SIG-M5 (cell line): ENCODE data around the gene RFX2.
"Not testable (repeated sequence)": the region's sequence is repeated elsewhere in the genome, so short reads cannot be mapped to it uniquely, and the experiment has no call there.

Source experiments
- DNase-seq: peaks from one replicate; lab custom pipeline; 2025; lab: John Stamatoyannopoulos, UW

RFX2 gene

GRCh38 chr19:6110360-6110977, at the start of gene RFX2:
RFX2 (minus strand) TSS chr19:6110500; CDS start chr19:6047496, 63,004 bp downstream.
- DNase-seq, result peak; percentile 88

- DNase-seq, result no peak
Observed at GRCh38 chr19:6156033-6156432, 45.7 kb upstream of the RFX2 start.

GRCh38 chr19:6150289-6150688, 40.0 kb upstream of the RFX2 start:
- DNase-seq, result no peak

- DNase-seq, result no peak
Observed at GRCh38 chr19:6141217-6141616, 30.9 kb upstream of the RFX2 start.

GRCh38 chr19:6138511-6138910, 28.2 kb upstream of the RFX2 start:
- no peak for DNase-seq

GRCh38 chr19:6138066-6138465, 27.8 kb upstream of the RFX2 start:
- no peak for DNase-seq

GRCh38 chr19:6133231-6133630, 22.9 kb upstream of the RFX2 start:
- no peak for DNase-seq

GRCh38 chr19:6132482-6132881, 22.2 kb upstream of the RFX2 start:
- no peak for DNase-seq

- DNase-seq, result no peak
Observed at GRCh38 chr19:6127716-6128335, 17.5 kb upstream of the RFX2 start.

- no peak for DNase-seq
Observed at GRCh38 chr19:6126335-6126974, 16.2 kb upstream of the RFX2 start.

- DNase-seq, result no peak
Observed at GRCh38 chr19:6125571-6125989, 15.3 kb upstream of the RFX2 start.

GRCh38 chr19:6119031-6119430, 8.7 kb upstream of the RFX2 start:
- no peak for DNase-seq

- DNase-seq, result no peak
Observed at GRCh38 chr19:6118043-6118442, 7.7 kb upstream of the RFX2 start.

- no peak for DNase-seq
Observed at GRCh38 chr19:6117534-6117933, 7.2 kb upstream of the RFX2 start.

GRCh38 chr19:6116749-6117430, 6.6 kb upstream of the RFX2 start:
- no peak for DNase-seq

- no peak for DNase-seq
Observed at GRCh38 chr19:6115992-6116391, 5.7 kb upstream of the RFX2 start.

- no peak for DNase-seq
Observed at GRCh38 chr19:6113616-6114188, 3.4 kb upstream of the RFX2 start.

- no peak for DNase-seq
Observed at GRCh38 chr19:6109947-6110346, 353 bp downstream of the RFX2 start.

- DNase-seq, result no peak
Observed at GRCh38 chr19:6108721-6109633, 1.3 kb downstream of the RFX2 start.

- not testable (repeated sequence) for DNase-seq
Observed at GRCh38 chr19:6106643-6107294, 3.5 kb downstream of the RFX2 start.

GRCh38 chr19:6105444-6105843, 4.9 kb downstream of the RFX2 start:
- no peak for DNase-seq
